Ectodermal cell (in vitro differentiated cells): Measurements from ENCODE around the gene MRPL32.

Experiments used
- H3K27ac ChIP-seq: 2 replicates; pipeline ENCODE4 v1.7.0; 2013; ENCODE audit warnings: mild to moderate bottlenecking, low read depth, low read length; ENCODE audit not compliant: insufficient read depth, poor library complexity, severe bottlenecking
- H3K27me3 ChIP-seq: 2 replicates; pipeline ENCODE4 v1.7.0; 2013; ENCODE audit warnings: mild to moderate bottlenecking, low read length; ENCODE audit not compliant: insufficient read depth, control insufficient read depth, poor library complexity, severe bottlenecking
- H3K36me3 ChIP-seq: one replicate; pipeline ENCODE4 v1.7.0; 2013; ENCODE audit warnings: low read length; ENCODE audit not compliant: control insufficient read depth, insufficient read depth
- H3K4me1 ChIP-seq: one replicate; pipeline ENCODE4 v1.7.0; 2013; ENCODE audit warnings: low read length; ENCODE audit not compliant: control insufficient read depth, insufficient read depth
- H3K4me3 ChIP-seq: 2 replicates; pipeline ENCODE4 v1.7.0; 2013; ENCODE audit warnings: low read depth, low read length, control low read depth; ENCODE audit not compliant: insufficient read depth
- H3K9me3 ChIP-seq: 2 replicates; pipeline ENCODE4 v1.7.0; 2013; ENCODE audit warnings: mild to moderate bottlenecking, low read length, moderate library complexity; ENCODE audit not compliant: control insufficient read depth
- WGBS, 2 experiments: methylation state at CpG; one replicate each; pipeline ENCODE4 v1.1.7; 2013; ENCODE audit warnings: missing lambda C conversion rate in 2 of 2; 5-methylcytosine and 5-hydroxymethylcytosine counted together

Gene MRPL32

GRCh38 chr7:42940985-42941847, 9.0 kb downstream of the MRPL32 start:
- 52 to 55% methylated on average over 13 of the region's 13 CpGs for WGBS, 2 experiments
- Histone ChIP-seq H3K9me3 (no peaks in the 10 kb centered on the region), H3K27ac (no peak overlapping the region), H3K36me3 (peaks cover 10% of the 10 kb centered on the region), H3K4me3 (no peak overlapping the region), H3K27me3 (no peaks in the 10 kb centered on the region), H3K4me1 (no peaks in the 10 kb centered on the region)

GRCh38 chr7:42945821-42946626, 13.8 kb downstream of the MRPL32 start:
- no peak overlapping the region for H3K4me3 ChIP-seq
- no peaks in the 10 kb centered on the region for H3K27me3 ChIP-seq
- H3K4me1 ChIP-seq, result no peaks in the 10 kb centered on the region
- H3K36me3 ChIP-seq, result no peaks in the 10 kb centered on the region
- no peaks in the 10 kb centered on the region for H3K9me3 ChIP-seq
- no peak overlapping the region for H3K27ac ChIP-seq
- 82 to 88% methylated on average over 4 of the region's 4 CpGs for WGBS, 2 experiments

DNA sequence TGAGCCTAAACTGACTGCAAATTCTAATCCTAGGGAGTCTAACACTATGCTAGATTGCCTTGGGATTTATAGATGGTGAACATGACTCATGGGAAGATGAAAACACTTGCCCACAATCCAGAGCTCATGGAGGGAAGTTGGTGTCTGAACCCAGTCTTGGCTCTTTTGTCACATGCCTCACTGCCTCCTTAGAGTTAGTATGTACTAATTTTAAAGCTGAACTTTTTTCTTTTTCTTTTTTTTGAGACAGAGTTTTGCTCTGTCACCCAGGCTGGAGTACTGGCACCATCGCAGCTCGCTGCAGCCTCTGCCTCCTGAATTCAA, 14.4 kb downstream of the MRPL32 start:
- no peak overlapping the region for H3K27ac ChIP-seq
- H3K4me1 ChIP-seq, result no peaks in the 10 kb centered on the region
- H3K9me3 ChIP-seq, result no peaks in the 10 kb centered on the region
- no peak overlapping the region for H3K4me3 ChIP-seq
- no peaks in the 10 kb centered on the region for H3K36me3 ChIP-seq
- 91 to 98% methylated on average over 2 of the region's 2 CpGs for WGBS, 2 experiments
- no peaks in the 10 kb centered on the region for H3K27me3 ChIP-seq

DNA sequence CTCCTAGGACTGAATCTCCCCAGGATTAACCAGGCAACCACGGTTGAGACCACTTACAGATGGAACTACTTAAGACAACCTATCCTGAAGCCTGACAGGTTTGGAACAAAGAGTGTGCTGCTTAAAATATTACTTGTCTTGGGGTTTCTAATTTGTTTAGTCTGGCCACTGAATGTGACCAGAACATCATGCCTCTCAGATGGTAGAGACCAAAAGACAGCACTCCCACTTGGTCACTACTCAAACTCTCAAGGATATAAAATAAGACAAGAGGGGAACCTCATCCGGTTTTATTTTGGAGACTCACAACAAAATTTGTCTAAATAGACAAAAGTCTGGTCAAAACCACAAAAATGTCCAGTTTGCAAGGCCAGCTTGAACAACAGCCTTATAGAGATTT, 15.3 kb downstream of the MRPL32 start:
- Histone ChIP-seq H3K27ac (no peak overlapping the region), H3K4me3 (no peak overlapping the region), H3K9me3 (no peaks in the 10 kb centered on the region), H3K4me1 (no peaks in the 10 kb centered on the region), H3K27me3 (no peaks in the 10 kb centered on the region), H3K36me3 (no peaks in the 10 kb centered on the region)
- WGBS, 2 experiments, result 85 to 96% methylated on average over 2 of the region's 2 CpGs

DNA sequence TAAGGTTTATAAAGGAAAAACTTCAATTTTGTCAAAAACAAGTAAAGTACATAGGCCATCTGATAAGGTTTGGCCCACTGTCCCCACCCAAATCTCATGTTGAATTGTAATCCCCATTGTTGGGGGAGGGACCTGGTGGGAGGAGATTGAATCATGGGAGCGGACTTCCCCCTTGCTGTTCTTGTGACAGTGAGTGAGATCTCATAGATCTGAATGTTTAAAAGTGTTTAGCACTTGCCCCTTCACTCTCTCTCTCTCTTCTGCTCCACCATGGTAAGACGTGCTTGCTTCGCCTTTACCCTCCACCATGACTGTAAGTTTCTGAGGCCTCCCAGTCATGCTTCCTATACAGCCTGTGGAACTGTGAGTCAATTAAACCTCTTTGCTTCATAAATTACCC, 18.2 kb downstream of the MRPL32 start:
- Histone ChIP-seq H3K36me3 (no peaks in the 10 kb centered on the region), H3K4me1 (no peaks in the 10 kb centered on the region), H3K27me3 (no peaks in the 10 kb centered on the region), H3K27ac (no peak overlapping the region), H3K4me3 (no peak overlapping the region), H3K9me3 (no peaks in the 10 kb centered on the region)
- 54 to 74% methylated on average over 2 to 3 of the region's 3 CpGs for WGBS, 2 experiments

GRCh38 chr7:42952328-42952727, 20.2 kb downstream of the MRPL32 start:
- H3K9me3 ChIP-seq, result no peaks in the 10 kb centered on the region
- 87 to 90% methylated on average over 4 of the region's 4 CpGs for WGBS, 2 experiments
- no peaks in the 10 kb centered on the region for H3K27me3 ChIP-seq
- no peak overlapping the region for H3K4me3 ChIP-seq
- H3K27ac ChIP-seq, result no peak overlapping the region
- H3K4me1 ChIP-seq, result no peaks in the 10 kb centered on the region
- no peaks in the 10 kb centered on the region for H3K36me3 ChIP-seq

DNA sequence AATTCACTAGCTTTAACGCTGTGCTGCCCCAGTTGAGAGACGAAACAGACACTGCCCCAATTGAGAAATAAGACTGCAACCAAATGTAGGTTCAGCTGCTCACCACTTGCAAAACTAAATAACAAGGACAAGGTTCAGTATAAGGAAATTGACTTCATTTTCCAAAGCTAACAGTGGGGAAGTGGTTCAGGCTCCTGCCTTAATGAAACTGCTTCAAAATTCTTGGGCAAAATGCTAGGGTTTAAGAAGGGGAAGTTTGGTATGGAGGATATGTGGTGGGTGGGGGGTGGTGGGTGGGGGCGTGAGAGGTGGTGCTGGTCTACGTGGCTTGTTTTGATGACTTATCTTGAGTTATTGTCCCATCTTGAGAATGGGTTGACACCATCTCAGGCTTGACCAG, 21.8 kb downstream of the MRPL32 start:
- Histone ChIP-seq H3K4me1 (no peaks in the 10 kb centered on the region), H3K4me3 (no peak overlapping the region), H3K27me3 (no peaks in the 10 kb centered on the region), H3K9me3 (no peaks in the 10 kb centered on the region), H3K36me3 (no peaks in the 10 kb centered on the region), H3K27ac (no peak overlapping the region)
- 91 to 98% methylated on average over 4 of the region's 4 CpGs for WGBS, 2 experiments

- no peaks in the 10 kb centered on the region for H3K36me3 ChIP-seq
- H3K4me3 ChIP-seq, result no peak overlapping the region
- no peaks in the 10 kb centered on the region for H3K27me3 ChIP-seq
- H3K4me1 ChIP-seq, result no peaks in the 10 kb centered on the region
- no peak overlapping the region for H3K27ac ChIP-seq
- H3K9me3 ChIP-seq, result no peaks in the 10 kb centered on the region
Observed at GRCh38 chr7:42956062-42956461, 23.9 kb downstream of the MRPL32 start.

- Histone ChIP-seq H3K27ac (no peak overlapping the region), H3K27me3 (no peaks in the 10 kb centered on the region), H3K4me1 (no peaks in the 10 kb centered on the region), H3K9me3 (no peaks in the 10 kb centered on the region), H3K36me3 (no peaks in the 10 kb centered on the region), H3K4me3 (no peak overlapping the region)
- 89 to 98% methylated on average over 2 of the region's 2 CpGs for WGBS, 2 experiments
Observed at GRCh38 chr7:42959549-42959948, 27.4 kb downstream of the MRPL32 start.

DNA sequence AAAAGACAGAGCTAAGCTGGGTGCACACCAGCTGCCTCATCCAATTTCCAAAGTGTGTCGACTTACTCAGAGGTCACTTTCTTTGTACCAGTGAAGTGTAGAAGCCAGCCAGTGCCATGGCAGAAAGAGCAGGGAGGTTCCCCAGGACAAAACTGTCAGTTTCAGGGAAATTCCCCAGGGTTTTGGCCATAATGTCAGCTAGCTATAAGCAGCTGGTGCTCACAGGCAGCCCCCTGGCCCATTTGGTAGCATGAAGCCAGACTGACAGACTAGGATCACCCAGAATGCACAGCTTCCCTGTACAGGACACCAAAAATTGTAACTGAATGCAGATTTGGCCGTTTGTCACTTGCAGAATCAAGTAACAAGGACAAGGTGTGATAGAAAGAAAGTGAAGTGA, 28.6 kb downstream of the MRPL32 start:
- 92 to 95% methylated on average over 2 of the region's 2 CpGs for WGBS, 2 experiments
- no peak overlapping the region for H3K27ac ChIP-seq
- no peaks in the 10 kb centered on the region for H3K9me3 ChIP-seq
- H3K27me3 ChIP-seq, result no peaks in the 10 kb centered on the region
- H3K4me1 ChIP-seq, result no peaks in the 10 kb centered on the region
- no peaks in the 10 kb centered on the region for H3K36me3 ChIP-seq
- no peak overlapping the region for H3K4me3 ChIP-seq
